ENCODE measurements around the gene HYAL3.

- TF ChIP-seq RBBP5 (IDR thresholded peaks at IDR 0.05; ENCODE audit: borderline replicate concordance, low read depth, low read length), result no peak; the same call in 1 of the 2 replicates
- peak in 1 of 2 experiments; percentile 73; a peak in 2 of 3 replicates for TF ChIP-seq POLR2A (IDR thresholded peaks at IDR 0.05; ENCODE audit: control extremely low read depth in 1 of 2, low read depth in 2 of 2, low read length in 2 of 2)
- peak; percentile 16; the same call in 1 of the 2 replicates for TF ChIP-seq TBP (IDR thresholded peaks at IDR 0.05; ENCODE audit: low read depth, low read length)
- no peak; the same call in 1 of the 2 replicates for TF ChIP-seq SRF (IDR thresholded peaks at IDR 0.05; ENCODE audit: low read depth, low read length)
- peak; percentile 71 for TF ChIP-seq TAF1 (IDR thresholded peaks at IDR 0.05; ENCODE audit: low read depth, low read length)
- peak; percentile 73; the same call in 1 of the 2 replicates for TF ChIP-seq POLR2AphosphoS5 (IDR thresholded peaks at IDR 0.05; ENCODE audit: low read depth, low read length)
- no peak for TF ChIP-seq GABPA (IDR thresholded peaks at IDR 0.05; ENCODE audit: borderline replicate concordance, insufficient read depth, low read length)
These were observed 6.8 kb downstream of the HYAL3 start, which contains the start of gene IFRD2 for GRCh38 chr3:50292159-50293078.

Data from H1 (cell line).